A549 (cell line): ENCODE results near the gene ABCC4. TPM values are rescaled to one million over a fixed set of nuclear protein-coding genes. Genes with fewer than 3 reads are reported as not detected.

ENCODE experiments used
- ATAC-seq, 2 experiments: fragments of 200-7000 bp in 1 of 2; fragments of >200 bp in 1 of 2; cut with Nextera tagmentation in 1 of 2; cut with Tn5 transposase in 1 of 2; 3 replicates each; pipeline versions ENCODE4 v1.8.0 to v1.9.1; 2018 to 2020; ENCODE audit warnings: mild to moderate bottlenecking in 1 of 2, moderate library complexity in 1 of 2
- CTCF ChIA-PET: fragments of 300-600 bp; sonication (Branson Sonifier 250); formaldehyde crosslinking; extraction: SDS; loops from one replicate; lab custom pipeline; 2021; ENCODE audit warnings: antibody characterized with exemption, inconsistent platforms; lab: Yijun Ruan, JAX
- POLR2A ChIA-PET: fragments of 350-600 bp; formaldehyde crosslinking; extraction: SDS; loops from one replicate; lab custom pipeline; 2021; ENCODE audit warnings: antibody characterized with exemption, inconsistent platforms; lab: Yijun Ruan, JAX
- DNase-seq, 2 experiments: peaks; one replicate each; pipeline versions ENCODE4 v3.0.0 to v3.0.0-alpha.2; 2011 to 2016; ENCODE audit warnings: low read depth in 1 of 2, low spot score in 1 of 2
- FAIRE-seq: peaks from 2 replicates; lab custom pipeline; 2011; peaks lifted over from hg19 to GRCh38; lab: Jason Lieb, UNC
- H3K27ac ChIP-seq, 2 experiments: fragments of >200 bp; sonication (Bioruptor Twin); formaldehyde crosslinking; 3 replicates each; pipeline ENCODE4 v1.5.1; 2016 to 2017
- H3K4me1 ChIP-seq: fragments of >200 bp; sonication (Bioruptor Twin); formaldehyde crosslinking; 3 replicates; pipeline ENCODE4 v1.6.1; 2016
- H3K4me2 ChIP-seq: fragments of >200 bp; sonication (Bioruptor Twin); formaldehyde crosslinking; 3 replicates; pipeline ENCODE4 v1.6.1; 2016
- H3K4me3 ChIP-seq: fragments of >200 bp; sonication (Bioruptor Twin); formaldehyde crosslinking; 3 replicates; pipeline ENCODE4 v1.5.1; 2016
- H3K9me3 ChIP-seq: fragments of >200 bp; sonication (Bioruptor Twin); formaldehyde crosslinking; 3 replicates; pipeline ENCODE4 v1.6.1; 2016
- ATOH8 ChIP-seq: fragments of 250-450 bp; sonication (Bioruptor Pico); IDR thresholded peaks from 2 replicates; pipeline ENCODE4 v1.5.0; 2020; ENCODE audit warnings: low read depth, mild to moderate bottlenecking, moderate library complexity
- CBX8 ChIP-seq: fragments of 200-600 bp; sonication (generic); IDR thresholded peaks from 2 replicates; pipeline ENCODE4 v1.6.1; 2016
- CEBPB ChIP-seq, 2 experiments: fragments of >200 bp in 1 of 2; sonication (Bioruptor Twin) in 1 of 2; formaldehyde crosslinking in 1 of 2; IDR thresholded peaks; 2 replicates each; pipeline ENCODE4 v1.6.1; 2012 to 2016
- CHD4 ChIP-seq: fragments of 200-600 bp; sonication (generic); IDR thresholded peaks from 2 replicates; pipeline ENCODE4 v1.6.1; 2016; ENCODE audit warnings: antibody characterized with exemption, mild to moderate bottlenecking, borderline replicate concordance
- CTCF ChIP-seq: fragments of >200 bp; sonication (Bioruptor Twin); formaldehyde crosslinking; IDR thresholded peaks from 3 replicates; pipeline ENCODE4 v1.5.1; 2016
- E2F6 ChIP-seq: IDR thresholded peaks from 2 replicates; pipeline ENCODE4 v1.6.1; 2012; ENCODE audit warnings: low read depth, borderline replicate concordance
- ELK1 ChIP-seq: fragments of 150-350 bp; IDR thresholded peaks from 2 replicates; pipeline ENCODE4 v1.6.1; 2014; ENCODE audit warnings: low read depth, mild to moderate bottlenecking, low read length
- FOSL2 ChIP-seq, 2 experiments: fragments of 450-650 bp in 1 of 2; fragments of >200 bp in 1 of 2; sonication (Bioruptor Twin) in 1 of 2; formaldehyde crosslinking; IDR thresholded peaks; 2 replicates each; pipeline versions ENCODE4 v1.5.0 to v1.6.1; 2016 to 2020; ENCODE audit warnings: mild to moderate bottlenecking in 1 of 2, moderate library complexity in 1 of 2
- HEYL ChIP-seq: fragments of 250-450 bp; sonication (Bioruptor Pico); IDR thresholded peaks from 2 replicates; pipeline ENCODE4 v1.8.0; 2021; ENCODE audit warnings: mild to moderate bottlenecking, moderate library complexity
- HOXB13 ChIP-seq: fragments of 250-450 bp; sonication (Bioruptor Pico); IDR thresholded peaks from 2 replicates; pipeline ENCODE4 v1.5.0; 2020; ENCODE audit warnings: low read depth, mild to moderate bottlenecking, moderate library complexity
- HOXB5 ChIP-seq: fragments of 250-450 bp; sonication (Bioruptor Pico); IDR thresholded peaks from 2 replicates; pipeline ENCODE4 v1.5.0; 2020; ENCODE audit warnings: mild to moderate bottlenecking, moderate library complexity
- MAFK ChIP-seq: fragments of 450-650 bp; IDR thresholded peaks from 2 replicates; pipeline ENCODE4 v1.6.1; 2014; ENCODE audit not compliant: partially characterized antibody
- NFE2L2 ChIP-seq: fragments of 150-350 bp; conservative IDR thresholded peaks from 2 replicates; pipeline ENCODE4 v1.6.1; 2014; ENCODE audit warnings: low read length
- POLR2AphosphoS2 ChIP-seq: conservative IDR thresholded peaks from 2 replicates; pipeline ENCODE4 v1.6.1; 2012; ENCODE audit warnings: low read length, improper control_type of control experiment, inconsistent platforms
- RAD21 ChIP-seq, 2 experiments: fragments of >200 bp in 1 of 2; sonication (Bioruptor Twin) in 1 of 2; formaldehyde crosslinking in 1 of 2; IDR thresholded peaks in 1 of 2; conservative IDR thresholded peaks in 1 of 2; 2 replicates in 1 of 2; 3 replicates in 1 of 2; pipeline ENCODE4 v1.6.1; 2012 to 2018; ENCODE audit warnings: inconsistent platforms in 1 of 2
- REST ChIP-seq: fragments of 200-600 bp; sonication (generic); IDR thresholded peaks from 2 replicates; pipeline ENCODE4 v1.6.1; 2016; ENCODE audit warnings: antibody characterized with exemption, mild to moderate bottlenecking, moderate library complexity
- RFX5 ChIP-seq: fragments of 450-650 bp; IDR thresholded peaks from 2 replicates; pipeline ENCODE4 v1.7.1; 2014; ENCODE audit warnings: antibody characterized with exemption, mild to moderate bottlenecking, moderate library complexity
- SMC3 ChIP-seq: fragments of >200 bp; sonication (Bioruptor Twin); formaldehyde crosslinking; IDR thresholded peaks from 3 replicates; pipeline ENCODE4 v1.6.1; 2018; ENCODE audit warnings: inconsistent platforms
- WGBS: methylation state at CpG from one replicate; pipeline ENCODE4 v1.1.6; 2017; ENCODE audit errors: missing lambda C conversion rate; 5-methylcytosine and 5-hydroxymethylcytosine counted together
- polyA plus RNA-seq, 4 experiments: library from polyadenylated mRNA; depleted of rRNA in 3 of 4; stranded (reverse); fragments of >200 nt; fragmentation: RNase III in 1 of 4; extraction: RNeasy Plus Mini Kit Qiagen cat#74134 plus additional on column Dnase treatment in 1 of 4; gene quantifications; 2 replicates in 3 of 4; 3 replicates in 1 of 4; pipeline ENCODE4 v1.2.3, GENCODE V29; 2011 to 2017

Gene ABCC4
- polyA plus RNA-seq, 2 of the 4 experiments (the other 2 are of a cell fraction): 23.5 to 56.2 TPM

GRCh38 chr13:95298169-95298965 is 2.9 kb downstream of the ABCC4 start:
- Histone ChIP-seq H3K4me3 (peak overlapping the region; percentile 7; the same call in 1 of the 3 replicates), H3K27ac (peak overlapping the region; percentile 90 to 96), H3K4me1 (peaks cover 57% of the 10 kb centered on the region), H3K9me3 (no peaks in the 10 kb centered on the region), H3K4me2 (peak overlapping the region; percentile 94)
- CTCF ChIA-PET: interaction anchor here (1.1 to 7.2 kb wide), 7 partner anchors 17 to 108 kb away, joined by 3 to 52 read pairs (median 8); no protein-coding TSS in a partner anchor
- POLR2A ChIA-PET: interaction anchor here (0.9 kb wide), 1 partner anchor 42 kb away, joined by 4 read pairs; no protein-coding TSS in a partner anchor
- TF ChIP-seq CHD4 (no peak), RFX5 (no peak), POLR2AphosphoS2 (no peak), CEBPB (IDR thresholded peaks at IDR 0.05) (no peak), HOXB13 (CRISPR knock-in tag) (no peak)
- FAIRE-seq (no peak), DNase-seq (no peak), ATAC-seq (no peak)
- WGBS: 61% methylated on average over 8 of the region's 8 CpGs

- H3K4me2 ChIP-seq: peak overlapping the region; percentile 94
- peak overlapping the region; percentile 90 to 96 for H3K27ac ChIP-seq
- WGBS: 24% methylated on average over 4 of the region's 4 CpGs
- ChIA-PET POLR2A (interaction anchor here (0.6 kb wide), 3 partner anchors 46 to 74 kb away, joined by 3 read pairs; no protein-coding TSS in a partner anchor), CTCF (interaction anchor here (0.5 to 4.7 kb wide), 23 partner anchors 8 to 537 kb away, joined by 3 to 35 read pairs (median 4); no protein-coding TSS in a partner anchor)
- FAIRE-seq (no peak), DNase-seq (peak; percentile 49), ATAC-seq (peak; percentile 27 to 55; a peak in 3 of 6 replicates)
- TF ChIP-seq SMC3 (peak; percentile 58; the same call in 2 of the 3 replicates), RAD21 (conservative IDR thresholded peaks at IDR 0.05 in 1 of 2, IDR thresholded peaks at IDR 0.05 in 1 of 2) (peak; percentile 55 to 59), REST (no peak), CTCF (peak; percentile 55), HEYL (no peak)
- H3K9me3 ChIP-seq: no peaks in the 10 kb centered on the region
- peaks cover 53% of the 10 kb centered on the region for H3K4me1 ChIP-seq
- no peak overlapping the region for H3K4me3 ChIP-seq
Observed at GRCh38 chr13:95296326-95296925, 4.8 kb downstream of the ABCC4 start.

GRCh38 chr13:95295026-95295425 is 6.2 kb downstream of the ABCC4 start:
- DNase-seq: no peak
- Histone ChIP-seq H3K27ac (peak overlapping the region in 1 of 2 experiments; percentile 96; a peak in 4 of 6 replicates), H3K4me1 (peaks cover 53% of the 10 kb centered on the region), H3K4me3 (no peak overlapping the region), H3K9me3 (no peaks in the 10 kb centered on the region), H3K4me2 (no peak overlapping the region)
- POLR2A ChIA-PET: no interaction called here
- TF ChIP-seq ELK1 (no peak), ATOH8 (CRISPR knock-in tag) (no peak), E2F6 (no peak), MAFK (peak; percentile 83), NFE2L2 (no peak), HOXB5 (CRISPR knock-in tag) (no peak), FOSL2 (IDR thresholded peaks at IDR 0.05) (no peak), FOSL2 (CRISPR knock-in tag; IDR thresholded peaks at IDR 0.05) (no peak), CBX8 (no peak)
- no peak for ATAC-seq
- no peak for FAIRE-seq
- 87% methylated on average over 7 of the region's 8 CpGs for WGBS
- CTCF ChIA-PET: interaction anchor here (1.1 to 4.7 kb wide), 6 partner anchors 26 to 538 kb away, joined by 3 to 34 read pairs (median 5); no protein-coding TSS in a partner anchor
